ENCODE results near the gene ATP6AP1.
A peak's percentile ranks its signal among the peaks of the same experiment; 100 is the strongest.

ATP6AP1 gene

DNA sequence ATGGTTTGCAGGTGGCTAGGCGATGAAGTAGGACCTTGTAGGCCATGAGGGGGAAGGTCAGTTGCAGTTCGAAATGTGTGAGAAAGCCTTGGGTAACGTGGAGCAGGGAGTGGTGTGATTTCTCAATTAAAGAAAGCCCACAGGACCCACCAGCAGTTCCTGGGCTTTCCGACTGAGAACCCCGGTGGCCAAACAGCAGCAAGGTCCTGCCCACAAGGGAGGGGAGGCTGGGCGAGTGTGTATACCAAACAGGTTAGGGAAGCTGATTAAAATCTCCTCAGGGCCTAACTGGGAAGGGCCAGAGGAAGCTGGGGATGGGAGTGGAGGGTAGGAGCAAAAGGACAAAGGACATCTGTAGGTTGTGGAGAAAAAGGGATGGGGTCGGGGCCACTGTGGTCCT lies 2.4 kb downstream of the ATP6AP1 start:
- no peak for DNase-seq

DNA sequence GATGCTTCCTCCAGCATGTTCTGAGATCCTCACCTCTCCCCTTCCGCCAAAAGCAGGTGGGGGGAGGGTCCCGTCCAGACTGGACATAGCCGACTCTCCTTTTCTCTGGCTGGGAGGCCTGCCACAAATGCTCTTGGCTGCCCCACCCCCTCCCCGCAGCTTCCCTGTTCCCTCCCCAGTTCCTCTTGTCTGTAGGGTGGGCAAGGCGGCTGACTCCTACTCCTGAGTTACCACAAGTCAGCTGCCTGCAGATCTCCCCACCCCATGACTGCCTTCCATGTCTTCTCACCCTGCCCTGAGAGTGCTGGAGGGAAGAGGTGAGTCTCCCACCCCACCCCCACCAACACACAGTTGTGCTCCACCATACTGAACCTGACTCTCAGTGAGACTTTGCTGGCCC lies 2.9 kb downstream of the ATP6AP1 start:
- DNase-seq, result no peak

DNA sequence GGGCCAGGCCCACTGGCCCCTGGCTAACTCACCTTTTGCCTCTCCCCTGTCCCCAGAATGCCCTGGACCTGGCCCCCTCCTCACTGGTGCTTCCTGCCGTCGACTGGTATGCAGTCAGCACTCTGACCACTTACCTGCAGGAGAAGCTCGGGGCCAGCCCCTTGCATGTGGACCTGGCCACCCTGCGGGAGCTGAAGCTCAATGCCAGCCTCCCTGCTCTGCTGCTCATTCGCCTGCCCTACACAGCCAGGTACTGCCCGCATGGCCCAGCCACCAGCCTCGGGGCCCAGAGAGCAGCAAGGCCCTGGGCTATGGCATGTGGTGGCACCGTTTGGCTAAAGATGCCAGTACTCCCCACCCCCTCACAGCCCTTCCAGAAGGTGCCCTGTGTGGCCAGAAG lies 3.7 kb downstream of the ATP6AP1 start:
- DNase-seq, result no peak

DNA sequence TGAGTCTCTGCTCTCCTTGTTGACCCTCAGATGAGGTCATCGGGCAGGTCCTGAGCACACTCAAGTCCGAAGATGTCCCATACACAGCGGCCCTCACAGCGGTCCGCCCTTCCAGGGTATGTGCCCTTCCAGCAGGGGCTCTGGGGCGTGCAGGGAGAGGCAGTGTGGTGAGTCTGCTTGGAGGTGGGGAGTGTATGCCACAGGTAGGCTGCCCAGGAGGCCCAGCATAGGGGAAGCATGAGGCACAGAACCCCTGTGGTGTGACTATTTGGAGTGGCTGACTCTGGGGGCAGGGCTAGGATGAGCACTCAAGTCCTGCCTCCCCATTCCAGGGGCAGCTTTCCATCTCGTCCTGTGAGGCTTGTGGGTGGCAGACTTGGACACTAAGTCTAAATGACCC lies 5.1 kb downstream of the ATP6AP1 start:
- no peak for DNase-seq

DNA sequence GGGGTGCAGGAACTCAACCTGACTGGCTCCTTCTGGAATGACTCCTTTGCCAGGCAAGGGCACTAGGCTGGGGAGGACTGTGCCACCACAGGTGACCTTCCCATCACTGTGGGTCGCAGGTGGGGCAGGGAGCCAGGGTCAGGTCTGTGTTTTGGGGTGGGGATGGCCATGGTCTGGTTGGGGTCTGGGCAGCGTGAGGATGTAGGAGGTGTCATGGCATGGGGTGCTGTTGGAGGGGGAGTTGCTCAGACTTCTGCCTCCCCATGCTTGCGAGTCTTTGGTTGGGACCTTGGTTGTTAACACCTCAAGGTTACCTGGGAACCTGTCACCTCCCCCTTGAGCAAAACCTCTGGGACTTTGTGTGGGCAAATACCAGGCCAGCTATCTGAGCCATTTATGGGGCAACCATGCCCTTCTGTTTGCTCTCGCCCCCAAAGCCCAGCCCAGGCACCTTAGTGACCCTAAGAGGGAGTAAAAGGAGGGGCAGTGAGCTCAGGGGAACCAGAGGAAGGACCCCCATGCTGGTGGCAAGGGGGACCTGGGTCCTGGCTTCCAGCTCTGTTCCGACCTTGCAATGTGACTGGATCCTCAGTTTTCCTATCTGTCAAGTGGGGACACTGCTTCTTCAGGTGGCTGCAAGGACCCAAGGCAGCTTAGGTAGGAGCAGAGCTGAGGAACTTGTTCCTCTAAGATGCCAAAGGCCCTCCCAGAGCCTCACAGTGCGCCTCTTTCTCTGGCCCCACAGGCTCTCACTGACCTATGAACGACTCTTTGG lies 6.1 kb downstream of the ATP6AP1 start:
- DNase-seq, result no peak

DNA sequence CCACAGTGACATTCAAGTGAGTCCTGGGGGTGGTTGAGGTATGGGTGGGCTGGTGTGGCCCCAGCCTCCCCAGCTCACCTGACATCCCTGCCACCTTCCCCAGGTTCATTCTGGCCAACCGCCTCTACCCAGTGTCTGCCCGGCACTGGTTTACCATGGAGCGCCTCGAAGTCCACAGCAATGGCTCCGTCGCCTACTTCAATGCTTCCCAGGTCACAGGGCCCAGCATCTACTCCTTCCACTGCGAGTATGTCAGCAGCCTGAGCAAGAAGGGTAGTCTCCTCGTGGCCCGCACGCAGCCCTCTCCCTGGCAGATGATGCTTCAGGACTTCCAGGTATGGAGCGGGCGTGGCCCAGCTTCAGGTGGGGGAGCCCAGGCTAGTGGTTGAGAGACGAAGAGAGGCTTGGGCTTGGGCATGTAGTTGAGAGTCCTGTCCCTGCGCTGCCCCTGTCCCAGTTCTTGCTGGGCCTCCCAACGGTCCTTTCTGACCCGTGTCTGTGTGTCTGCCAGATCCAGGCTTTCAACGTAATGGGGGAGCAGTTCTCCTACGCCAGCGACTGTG lies 6.8 kb downstream of the ATP6AP1 start:
- DNase-seq, result no peak

DNA sequence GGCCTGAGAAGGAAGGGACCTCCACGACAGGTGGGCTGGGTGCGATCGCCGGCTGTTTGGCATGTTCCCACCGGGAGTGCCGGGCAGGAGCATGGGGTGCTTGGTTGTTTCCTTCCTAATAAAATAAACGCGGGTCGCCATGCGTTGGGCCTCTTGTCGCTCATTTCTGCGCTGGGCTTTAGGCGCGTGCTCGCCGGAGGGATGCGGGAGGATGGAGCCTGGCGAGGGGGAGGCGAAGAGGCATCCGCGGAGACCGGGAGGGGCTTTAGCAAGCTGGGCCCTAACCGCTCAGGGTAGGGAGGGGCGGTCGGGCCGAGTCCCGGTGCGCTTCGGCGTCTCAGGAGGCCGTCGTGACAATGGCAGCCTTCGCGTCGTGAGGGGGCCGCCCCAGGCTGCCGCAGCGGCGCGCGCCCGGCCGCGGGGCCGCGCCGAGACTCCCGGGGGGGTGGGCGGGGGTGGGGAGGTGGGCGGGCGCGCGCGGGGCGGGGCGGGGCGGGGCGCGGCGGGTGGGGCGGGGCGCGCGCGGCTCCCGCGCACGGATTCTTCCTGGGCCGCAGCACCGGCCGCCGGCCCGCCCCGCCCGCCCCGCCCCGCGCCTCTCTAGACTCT lies 8.0 kb downstream of the ATP6AP1 start:
- peak in 1 of 2 experiments; percentile 44 for DNase-seq

DNA sequence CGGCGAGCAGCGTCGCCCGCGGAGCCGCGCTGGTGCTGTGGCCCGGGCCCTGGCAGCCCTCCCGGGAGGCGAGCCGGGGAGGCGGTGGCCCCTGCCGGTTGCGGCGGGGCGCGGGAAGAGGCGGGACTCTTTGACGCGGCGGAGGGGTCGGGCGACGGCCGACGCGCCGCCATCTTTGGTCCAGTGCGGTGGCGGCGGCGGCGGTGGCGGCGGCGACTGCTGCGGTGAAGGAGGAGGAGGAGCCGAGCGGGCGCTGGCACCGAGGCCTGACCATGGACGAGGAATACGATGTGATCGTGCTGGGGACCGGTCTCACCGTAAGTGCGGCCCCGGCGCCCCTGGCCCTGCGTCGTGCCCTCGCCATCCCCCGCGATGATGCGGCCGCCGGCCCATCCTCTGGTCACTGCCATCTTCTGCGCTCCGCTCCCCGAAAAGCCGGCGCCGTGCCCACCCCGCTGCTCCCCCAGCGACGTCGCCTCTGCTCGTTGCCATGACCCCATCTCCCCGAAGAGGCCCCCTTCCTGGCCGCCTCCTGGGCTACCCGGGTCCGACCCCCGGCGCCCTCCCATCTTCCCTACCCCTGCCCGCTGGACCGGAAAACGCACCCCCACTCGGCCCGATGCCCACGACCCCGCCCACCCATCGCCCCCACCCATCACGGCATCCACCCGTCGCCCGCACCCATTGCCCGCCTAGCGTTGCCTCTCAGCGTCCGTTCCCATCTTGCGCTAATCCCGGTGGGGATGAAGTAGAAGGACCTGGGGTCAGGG lies 8.7 kb downstream of the ATP6AP1 start, which contains the start of gene GDI1:
Gene GDI1 (plus strand): TSS at position 172 of the 770 bp plus-strand sequence. CDS start 101 bp downstream, at position 273.
- DNase-seq, result peak; percentile 59 to 61

DNA sequence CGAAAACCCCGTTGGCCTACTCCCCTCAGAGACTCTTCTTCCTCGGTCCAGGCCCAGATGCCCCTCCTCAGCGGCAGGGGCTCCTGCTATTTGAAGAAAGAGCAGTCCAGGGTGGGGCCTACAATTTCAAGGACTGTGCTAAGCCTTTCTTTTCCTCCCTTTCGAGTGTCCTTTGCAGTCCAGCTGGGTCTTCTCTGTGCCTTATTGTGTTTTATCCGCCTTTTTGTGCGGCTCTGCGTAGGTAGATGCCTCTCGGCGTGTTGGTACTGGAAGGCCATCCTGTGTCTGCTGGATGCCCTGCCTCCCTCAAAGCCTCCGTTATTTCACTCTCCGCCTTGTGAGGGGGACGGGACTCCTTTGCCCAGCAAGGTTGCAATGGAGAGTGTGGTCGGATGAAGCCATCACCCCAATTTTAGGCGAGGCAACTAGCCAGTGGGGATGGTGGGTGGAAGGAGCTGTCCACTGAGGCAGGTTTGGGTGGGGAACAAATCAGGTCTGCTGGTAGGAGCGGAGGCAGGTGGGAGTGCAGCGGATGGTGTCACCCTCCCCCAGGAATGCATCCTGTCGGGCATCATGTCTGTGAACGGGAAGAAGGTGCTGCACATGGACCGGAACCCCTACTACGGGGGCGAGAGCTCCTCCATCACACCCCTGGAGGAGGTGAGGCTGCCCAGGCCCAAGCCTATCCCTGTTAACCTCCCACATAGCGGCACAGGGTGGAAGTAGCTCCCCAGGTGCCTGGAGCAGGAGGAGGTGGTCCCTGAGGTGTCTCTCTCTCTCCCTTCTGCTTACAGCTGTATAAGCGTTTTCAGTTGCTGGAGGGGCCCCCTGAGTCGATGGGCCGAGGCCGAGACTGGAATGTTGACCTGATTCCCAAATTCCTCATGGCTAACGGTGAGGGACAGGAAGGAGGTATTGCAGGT lies 9.8 kb downstream of the ATP6AP1 start:
- DNase-seq, result no peak

DNA sequence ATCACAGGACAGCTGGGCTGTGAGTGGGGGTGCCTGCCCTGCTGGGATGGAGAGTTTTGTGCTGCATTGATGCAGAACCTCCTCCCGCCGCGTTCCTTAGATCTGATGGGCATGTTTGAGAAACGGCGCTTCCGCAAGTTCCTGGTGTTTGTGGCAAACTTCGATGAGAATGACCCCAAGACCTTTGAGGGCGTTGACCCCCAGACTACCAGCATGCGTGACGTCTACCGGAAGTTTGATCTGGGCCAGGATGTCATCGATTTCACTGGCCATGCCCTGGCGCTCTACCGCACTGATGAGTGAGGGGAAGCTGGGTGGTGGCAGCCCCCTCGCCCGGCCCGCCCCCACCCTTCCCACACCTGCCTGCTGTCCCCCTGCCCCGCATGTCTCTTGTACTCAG lies 11.4 kb downstream of the ATP6AP1 start:
- no peak for DNase-seq

DNA sequence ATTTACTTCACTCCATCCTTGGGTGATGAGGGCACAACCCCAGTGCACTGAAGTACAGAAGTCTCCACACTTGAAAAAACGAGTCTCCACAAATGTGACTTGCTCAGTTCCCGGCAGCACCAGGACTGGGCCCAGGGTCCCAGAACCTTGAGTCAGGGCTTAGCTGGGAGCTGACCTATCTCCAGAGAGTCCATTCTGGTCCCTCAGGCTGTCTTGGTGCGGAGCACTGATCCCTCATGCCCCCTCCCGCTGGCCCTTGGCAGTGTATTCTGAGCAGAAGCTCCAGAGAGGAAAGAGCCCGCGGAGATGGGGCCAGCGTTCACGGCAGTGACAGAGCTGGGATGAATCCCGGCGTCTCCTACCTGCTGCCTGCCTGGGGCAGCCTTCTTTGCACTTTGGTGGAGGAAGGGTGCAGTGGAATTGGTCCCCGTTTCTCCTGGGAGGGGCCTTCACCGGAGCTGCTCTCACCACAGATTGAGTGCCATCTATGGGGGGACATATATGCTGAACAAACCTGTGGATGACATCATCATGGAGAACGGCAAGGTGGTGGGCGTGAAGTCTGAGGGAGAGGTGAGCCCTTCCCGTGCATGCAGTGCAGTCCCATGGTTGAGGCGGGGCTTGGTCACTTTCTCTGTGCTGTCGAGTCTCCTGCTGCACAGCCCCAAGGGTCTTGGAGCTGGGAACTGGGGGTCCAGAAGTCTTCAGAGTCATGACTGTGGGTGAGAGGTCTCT lies 12.3 kb downstream of the ATP6AP1 start:
- DNase-seq, result no peak

DNA sequence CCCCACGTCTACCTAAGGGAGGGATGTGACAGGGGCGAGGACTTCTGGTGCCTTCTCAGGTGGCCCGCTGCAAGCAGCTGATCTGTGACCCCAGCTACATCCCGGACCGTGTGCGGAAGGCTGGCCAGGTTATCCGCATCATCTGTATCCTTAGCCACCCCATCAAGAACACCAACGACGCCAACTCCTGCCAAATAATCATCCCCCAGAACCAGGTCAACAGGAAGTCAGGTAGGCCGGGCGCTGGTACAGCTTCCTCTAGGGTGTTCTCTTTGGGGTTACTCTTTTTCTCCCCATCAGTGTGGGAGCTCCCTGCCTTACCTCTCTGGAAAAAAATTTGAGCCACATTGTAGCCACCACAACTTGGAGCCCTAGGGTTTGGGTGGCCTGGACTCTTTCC lies 13.1 kb downstream of the ATP6AP1 start:
- no peak for DNase-seq

DNA sequence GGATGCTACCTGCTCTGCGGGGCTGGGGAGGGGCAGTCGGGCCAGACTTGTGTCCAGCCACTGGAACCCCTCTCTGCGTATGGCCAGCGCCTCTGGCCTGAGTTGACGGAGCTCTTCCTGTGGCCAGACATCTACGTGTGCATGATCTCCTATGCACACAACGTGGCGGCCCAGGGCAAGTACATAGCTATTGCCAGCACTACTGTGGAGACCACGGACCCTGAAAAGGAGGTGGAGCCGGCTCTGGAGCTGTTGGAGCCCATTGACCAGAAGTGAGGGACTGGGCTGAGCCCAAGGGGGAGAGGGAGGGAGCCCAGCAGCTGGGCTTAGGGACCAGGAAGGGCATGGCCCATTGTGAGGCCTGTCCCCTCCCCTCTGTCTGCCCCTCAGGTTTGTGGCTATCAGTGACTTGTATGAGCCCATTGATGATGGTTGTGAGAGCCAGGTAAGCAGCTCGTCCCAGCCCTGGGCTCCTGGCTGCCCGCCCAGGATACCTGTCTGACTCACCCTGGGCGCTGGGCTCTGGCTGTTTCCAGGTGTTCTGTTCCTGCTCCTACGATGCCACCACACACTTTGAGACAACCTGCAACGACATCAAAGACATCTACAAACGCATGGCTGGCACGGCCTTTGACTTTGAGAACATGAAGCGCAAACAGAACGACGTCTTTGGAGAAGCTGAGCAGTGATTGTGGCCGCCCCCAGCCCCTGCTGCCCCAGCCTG lies 13.7 kb downstream of the ATP6AP1 start:
- no peak for DNase-seq

DNA sequence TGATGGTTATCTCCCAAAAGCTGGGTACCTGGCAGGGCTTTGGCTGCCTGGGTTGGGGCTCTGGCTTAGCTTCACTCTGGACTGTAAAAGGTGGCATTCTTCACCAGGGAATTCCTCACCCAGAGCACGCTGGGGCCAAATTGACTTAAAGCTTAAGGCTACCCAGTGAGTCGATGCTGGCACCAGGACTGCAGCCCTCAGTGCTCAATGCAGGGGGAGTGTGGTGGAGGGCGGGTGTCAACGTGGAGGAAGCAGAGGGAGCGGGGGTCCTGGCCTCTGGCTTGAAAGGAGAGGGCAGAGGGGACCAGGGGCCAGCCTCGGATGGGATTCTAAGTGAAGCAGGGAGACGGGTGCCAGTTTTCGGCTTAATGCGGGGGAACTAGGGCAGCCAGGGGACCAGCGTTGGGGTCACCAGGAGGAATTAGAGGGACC lies 15.0 kb downstream of the ATP6AP1 start:
- no peak for DNase-seq

DNA sequence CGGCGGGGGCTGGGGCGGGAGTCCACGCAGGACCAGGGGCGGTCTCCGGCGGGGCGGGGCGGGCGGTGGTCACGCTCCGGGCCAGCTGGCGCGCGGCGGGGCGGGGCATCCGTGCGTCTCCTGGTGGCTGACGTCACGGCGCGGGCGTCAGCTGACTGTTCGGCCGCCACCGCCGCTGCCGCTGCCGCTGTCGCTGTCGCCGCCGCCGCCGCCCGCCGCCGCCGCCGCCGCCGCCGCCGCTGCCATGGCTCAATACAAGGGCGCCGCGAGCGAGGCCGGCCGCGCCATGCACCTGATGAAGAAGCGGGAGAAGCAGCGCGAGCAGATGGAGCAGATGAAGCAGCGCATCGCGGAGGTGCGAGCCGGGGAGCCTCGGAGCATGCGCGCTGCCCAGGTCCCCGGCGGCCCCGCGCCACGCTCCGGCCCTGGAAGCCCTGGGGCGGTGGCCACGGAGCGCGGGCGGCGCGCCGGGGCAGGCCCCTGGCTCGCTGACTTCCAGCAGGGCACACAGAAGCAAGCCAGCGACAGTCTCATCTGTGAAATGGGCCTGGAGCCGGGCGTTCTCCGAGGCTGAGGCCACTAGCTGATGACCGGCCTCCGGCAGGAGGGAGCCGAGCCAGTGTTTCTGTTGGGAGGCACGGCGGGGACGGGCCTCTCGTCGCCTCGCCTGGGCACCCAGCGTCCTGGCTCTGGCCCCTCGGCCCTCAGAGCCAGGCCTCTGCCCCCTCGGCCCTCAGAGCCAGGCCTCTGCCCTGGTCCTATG lies 15.7 kb downstream of the ATP6AP1 start, which contains the start of gene FAM50A:
Gene FAM50A (plus strand): TSS at position 150 of the 763 bp plus-strand sequence. CDS start 95 bp downstream, at position 245.
- peak; percentile 70 to 79 for DNase-seq

DNA sequence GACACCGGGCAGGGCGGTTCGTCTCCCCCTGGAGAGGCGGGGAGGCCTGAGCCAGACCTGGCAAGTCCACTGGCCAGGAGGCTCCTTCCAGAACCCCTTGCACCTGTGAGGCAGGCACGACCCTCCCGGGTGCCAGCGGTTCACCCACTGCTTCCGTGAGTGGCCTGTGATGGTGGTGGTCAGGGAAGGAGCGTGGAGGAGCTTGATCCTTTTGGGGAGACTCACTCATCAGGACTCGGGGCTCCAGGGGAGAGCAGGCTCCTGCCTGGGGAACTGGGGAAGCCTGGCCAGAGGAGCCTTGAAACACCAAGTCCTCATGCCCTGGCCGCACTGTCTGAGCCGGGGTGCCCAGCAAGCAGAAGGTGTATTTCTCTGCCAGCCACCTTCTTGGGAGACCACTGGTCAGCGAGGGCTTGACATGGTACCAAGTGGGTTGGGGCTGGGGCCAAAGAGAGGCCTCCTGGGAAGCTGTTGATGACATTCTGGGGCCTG lies 16.3 kb downstream of the ATP6AP1 start:
- no peak for DNase-seq

DNA sequence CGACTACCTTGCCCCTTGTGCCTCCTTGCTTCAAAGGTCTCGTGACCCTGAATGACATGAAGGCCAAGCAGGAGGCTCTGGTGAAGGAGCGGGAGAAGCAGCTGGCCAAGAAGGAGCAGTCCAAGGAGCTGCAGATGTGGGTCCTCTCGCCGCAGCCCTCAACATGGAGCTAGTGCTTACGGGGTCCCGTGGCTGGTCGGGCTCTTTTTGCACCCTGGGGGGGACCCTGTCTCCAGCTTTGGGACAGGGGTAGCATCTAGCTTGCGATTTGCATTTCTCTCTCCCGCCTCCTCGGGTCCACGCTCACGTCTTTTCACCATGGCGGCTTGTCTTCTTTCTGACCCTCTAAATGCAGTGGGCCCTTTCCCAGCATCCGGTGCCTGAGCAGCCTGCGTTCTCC lies 17.3 kb downstream of the ATP6AP1 start:
- no peak for DNase-seq

DNA sequence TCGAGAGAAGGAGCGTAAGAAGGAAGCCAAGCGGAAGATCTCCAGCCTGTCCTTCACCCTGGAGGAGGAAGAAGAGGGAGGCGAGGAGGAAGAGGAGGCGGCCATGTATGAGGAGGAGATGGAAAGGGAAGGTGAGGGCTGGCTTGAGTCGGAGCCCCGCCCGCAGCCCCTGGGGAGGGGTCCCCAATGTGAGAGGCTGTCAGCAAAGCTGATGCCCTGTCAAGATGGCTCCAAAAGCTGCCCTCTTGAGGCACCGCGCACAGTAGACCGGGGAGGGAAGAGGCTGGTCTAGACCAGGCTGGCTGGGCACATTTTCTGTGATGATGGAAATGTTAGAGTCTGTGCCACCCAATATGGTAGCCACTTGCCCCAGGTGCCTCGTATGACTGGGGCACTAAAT lies 18.0 kb downstream of the ATP6AP1 start:
- DNase-seq, result no peak

DNA sequence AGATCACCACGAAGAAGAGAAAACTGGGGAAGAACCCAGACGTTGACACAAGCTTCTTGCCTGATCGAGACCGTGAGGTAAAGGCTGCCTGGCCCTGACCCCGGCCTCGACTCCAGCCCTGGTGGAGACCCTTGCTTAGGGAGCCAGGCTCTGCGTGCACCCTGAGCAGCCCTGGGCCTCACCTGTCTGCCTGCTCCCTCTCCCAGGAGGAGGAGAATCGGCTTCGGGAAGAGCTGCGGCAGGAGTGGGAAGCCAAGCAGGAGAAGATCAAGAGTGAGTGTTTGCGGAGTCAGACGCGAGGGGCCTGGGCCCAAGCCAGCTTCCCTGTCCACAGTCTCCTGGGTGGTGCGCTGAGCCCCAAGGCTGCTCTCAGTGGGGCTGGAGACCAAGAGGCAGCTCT lies 20.0 kb downstream of the ATP6AP1 start:
- no peak for DNase-seq

DNA sequence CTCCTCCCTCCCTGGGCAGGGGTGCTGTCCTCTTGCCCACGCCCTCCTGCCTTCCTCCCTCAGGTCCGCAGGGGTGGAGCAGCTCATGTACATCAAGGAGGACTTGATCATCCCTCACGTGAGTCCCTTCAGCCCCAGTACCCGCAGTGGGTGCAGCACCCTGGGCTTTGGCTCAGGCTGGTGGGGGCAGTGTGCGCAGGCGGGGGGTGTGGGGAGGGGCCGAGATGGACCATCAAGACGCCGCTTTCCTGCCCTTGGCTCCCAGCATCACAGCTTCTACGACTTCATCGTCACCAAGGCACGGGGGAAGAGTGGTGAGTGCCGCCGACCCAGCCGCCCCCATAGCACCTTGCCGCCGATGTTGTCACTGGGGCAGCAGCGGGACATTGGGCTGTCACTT lies 21.1 kb downstream of the ATP6AP1 start:
- DNase-seq, result no peak

Data from activated CD4-positive, alpha-beta T cell treated with anti-CD3 and anti-CD28 coated beads, Interleukin-2, amount 50 U/mL, for 48 hours (primary cell).